ENCODE measurements around the gene MPHOSPH6.

MPHOSPH6 gene

DNA sequence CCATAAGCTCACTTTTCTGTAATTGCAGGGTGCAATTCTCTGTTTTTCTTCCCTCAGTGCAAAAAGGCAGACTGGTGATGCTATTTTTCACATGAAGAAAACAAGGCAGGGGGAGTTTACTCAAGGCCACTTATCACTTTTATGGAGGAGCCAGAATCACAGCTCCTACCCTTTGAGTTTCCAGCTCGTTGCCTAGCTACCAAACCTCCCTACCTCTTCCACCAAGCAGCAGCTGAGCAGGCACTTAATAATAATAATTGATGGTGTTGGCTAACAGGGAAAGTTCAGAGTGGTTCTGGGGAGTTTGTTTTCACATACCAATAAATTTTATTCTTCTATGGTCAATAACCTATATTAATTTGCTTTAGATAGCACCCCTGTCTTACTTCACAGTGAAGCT lies 31.9 kb upstream of the MPHOSPH6 start:
- Histone ChIP-seq H3K36me3 (ENCODE audit: control insufficient read depth in 1 of 2, insufficient read depth in 2 of 2, low read length in 2 of 2) (no peaks in the 10 kb centered on the region), H3K4me2 (ENCODE audit: low read length) (no peak overlapping the region), H3K23ac (ENCODE audit: low read length) (no peak overlapping the region), H2AK5ac (ENCODE audit: low read length) (no peak overlapping the region), H3K4me3 (ENCODE audit: low read depth, low read length) (no peak overlapping the region), H3K4ac (ENCODE audit: low read depth, low read length) (no peak overlapping the region), H4K8ac (ENCODE audit: low read depth, low read length) (no peak overlapping the region), H3K4me1 (ENCODE audit: control insufficient read depth in 1 of 2, insufficient read depth in 2 of 2, low read length in 2 of 2) (no peaks in the 10 kb centered on the region), H3K18ac (ENCODE audit: low read length) (no peak overlapping the region), H2BK5ac (ENCODE audit: low read depth, low read length, poor library complexity) (no peak overlapping the region), H3K9me3 (ENCODE audit: insufficient read depth, low read depth, low read length) (no peaks in the 10 kb centered on the region), H3K9ac (ENCODE audit: low read length) (no peak overlapping the region), H3K79me1 (ENCODE audit: low read length) (no peaks in the 10 kb centered on the region), H3K79me2 (ENCODE audit: control insufficient read depth, insufficient read depth, low read length, poor library complexity) (no peaks in the 10 kb centered on the region), H4K91ac (ENCODE audit: low read depth, low read length) (no peak overlapping the region), H2AFZ (ENCODE audit: insufficient read depth, low read length, poor library complexity) (no peak overlapping the region), H2BK12ac (ENCODE audit: low read length) (no peak overlapping the region), H2BK120ac (ENCODE audit: insufficient read depth, low read length, poor library complexity) (no peak overlapping the region), H3K27ac (ENCODE audit: low read depth, low read length) (no peak overlapping the region), H3K27me3 (ENCODE audit: insufficient read depth, low read length) (no peaks in the 10 kb centered on the region), H3K14ac (ENCODE audit: low read length) (no peak overlapping the region), H4K12ac (ENCODE audit: low read depth, low read length) (no peak overlapping the region)
- no CpG with 5 or more reads among the region's 1 CpG for WGBS (ENCODE audit: extremely low coverage, insufficient coverage, insufficient read length)
- DNase-seq = no peak

DNA sequence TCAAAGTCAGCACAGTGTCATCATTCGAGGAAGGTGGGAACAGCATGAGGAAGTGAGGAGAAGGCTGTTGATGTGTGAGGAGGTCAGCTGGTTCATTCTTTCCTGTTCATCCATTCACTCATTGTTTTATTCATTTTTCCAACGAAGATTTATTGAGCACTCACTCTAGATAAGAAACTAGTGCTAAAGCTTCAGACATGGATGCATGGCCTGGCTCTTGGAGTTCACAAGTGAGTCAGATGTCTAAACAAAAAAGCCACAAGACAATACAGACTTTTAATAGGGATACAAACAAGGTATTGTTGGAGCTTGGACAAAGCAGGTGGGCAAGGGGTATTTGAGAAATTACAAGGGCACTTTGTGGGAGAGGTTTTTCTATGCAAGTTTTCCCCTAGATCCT lies 31.3 kb upstream of the MPHOSPH6 start:
- no peak overlapping the region for H3K4me3 ChIP-seq (ENCODE audit: low read depth, low read length)
- no peak overlapping the region for H2BK5ac ChIP-seq (ENCODE audit: low read depth, low read length, poor library complexity)
- WGBS (ENCODE audit: extremely low coverage, insufficient coverage, insufficient read length) = no CpG with 5 or more reads among the region's 2 CpGs
- H2AK5ac ChIP-seq (ENCODE audit: low read length) = no peak overlapping the region
- no peak overlapping the region for H3K9ac ChIP-seq (ENCODE audit: low read length)
- H3K4ac ChIP-seq (ENCODE audit: low read depth, low read length) = no peak overlapping the region
- no peak overlapping the region for H3K14ac ChIP-seq (ENCODE audit: low read length)
- H3K27me3 ChIP-seq (ENCODE audit: insufficient read depth, low read length) = no peaks in the 10 kb centered on the region
- H3K18ac ChIP-seq (ENCODE audit: low read length) = no peak overlapping the region
- H3K4me1 ChIP-seq (ENCODE audit: control insufficient read depth in 1 of 2, insufficient read depth in 2 of 2, low read length in 2 of 2) = no peaks in the 10 kb centered on the region
- no peaks in the 10 kb centered on the region for H3K79me1 ChIP-seq (ENCODE audit: low read length)
- H4K91ac ChIP-seq (ENCODE audit: low read depth, low read length) = no peak overlapping the region
- H3K79me2 ChIP-seq (ENCODE audit: control insufficient read depth, insufficient read depth, low read length, poor library complexity) = no peaks in the 10 kb centered on the region
- no peak overlapping the region for H2BK120ac ChIP-seq (ENCODE audit: insufficient read depth, low read length, poor library complexity)
- no peak overlapping the region for H2AFZ ChIP-seq (ENCODE audit: insufficient read depth, low read length, poor library complexity)
- H3K23ac ChIP-seq (ENCODE audit: low read length) = no peak overlapping the region
- H3K27ac ChIP-seq (ENCODE audit: low read depth, low read length) = no peak overlapping the region
- no peak overlapping the region for H2BK12ac ChIP-seq (ENCODE audit: low read length)
- no peak overlapping the region for H4K12ac ChIP-seq (ENCODE audit: low read depth, low read length)
- H3K9me3 ChIP-seq (ENCODE audit: insufficient read depth, low read depth, low read length) = no peaks in the 10 kb centered on the region
- H3K4me2 ChIP-seq (ENCODE audit: low read length) = no peak overlapping the region
- no peaks in the 10 kb centered on the region for H3K36me3 ChIP-seq (ENCODE audit: control insufficient read depth in 1 of 2, insufficient read depth in 2 of 2, low read length in 2 of 2)
- no peak for DNase-seq
- H4K8ac ChIP-seq (ENCODE audit: low read depth, low read length) = no peak overlapping the region

- Histone ChIP-seq H3K79me2 (ENCODE audit: control insufficient read depth, insufficient read depth, low read length, poor library complexity) (no peaks in the 10 kb centered on the region), H4K91ac (ENCODE audit: low read depth, low read length) (no peak overlapping the region), H4K8ac (ENCODE audit: low read depth, low read length) (no peak overlapping the region), H4K12ac (ENCODE audit: low read depth, low read length) (no peak overlapping the region), H2AK5ac (ENCODE audit: low read length) (no peak overlapping the region), H3K18ac (ENCODE audit: low read length) (no peak overlapping the region), H2BK12ac (ENCODE audit: low read length) (no peak overlapping the region), H3K36me3 (ENCODE audit: control insufficient read depth in 1 of 2, insufficient read depth in 2 of 2, low read length in 2 of 2) (no peaks in the 10 kb centered on the region), H3K4ac (ENCODE audit: low read depth, low read length) (no peak overlapping the region), H3K79me1 (ENCODE audit: low read length) (no peaks in the 10 kb centered on the region), H3K9ac (ENCODE audit: low read length) (no peak overlapping the region), H3K14ac (ENCODE audit: low read length) (no peak overlapping the region), H2AFZ (ENCODE audit: insufficient read depth, low read length, poor library complexity) (no peak overlapping the region), H3K27ac (ENCODE audit: low read depth, low read length) (no peak overlapping the region), H3K4me1 (ENCODE audit: control insufficient read depth in 1 of 2, insufficient read depth in 2 of 2, low read length in 2 of 2) (no peaks in the 10 kb centered on the region), H2BK120ac (ENCODE audit: insufficient read depth, low read length, poor library complexity) (no peak overlapping the region), H3K27me3 (ENCODE audit: insufficient read depth, low read length) (no peaks in the 10 kb centered on the region), H2BK5ac (ENCODE audit: low read depth, low read length, poor library complexity) (no peak overlapping the region), H3K23ac (ENCODE audit: low read length) (no peak overlapping the region), H3K9me3 (ENCODE audit: insufficient read depth, low read depth, low read length) (no peaks in the 10 kb centered on the region), H3K4me2 (ENCODE audit: low read length) (no peak overlapping the region), H3K4me3 (ENCODE audit: low read depth, low read length) (no peak overlapping the region)
- WGBS (ENCODE audit: extremely low coverage, insufficient coverage, insufficient read length) = no CpG with 5 or more reads among the region's 1 CpG
- no peak for DNase-seq
Measured at GRCh38 chr16:82199209-82199608, 29.2 kb upstream of the MPHOSPH6 start.

GRCh38 chr16:82197540-82198240 lies 27.7 kb upstream of the MPHOSPH6 start:
- no peak overlapping the region for H4K8ac ChIP-seq (ENCODE audit: low read depth, low read length)
- no peak overlapping the region for H3K18ac ChIP-seq (ENCODE audit: low read length)
- no peaks in the 10 kb centered on the region for H3K9me3 ChIP-seq (ENCODE audit: insufficient read depth, low read depth, low read length)
- H3K4ac ChIP-seq (ENCODE audit: low read depth, low read length) = no peak overlapping the region
- no peaks in the 10 kb centered on the region for H3K27me3 ChIP-seq (ENCODE audit: insufficient read depth, low read length)
- no peaks in the 10 kb centered on the region for H3K79me2 ChIP-seq (ENCODE audit: control insufficient read depth, insufficient read depth, low read length, poor library complexity)
- no peak for DNase-seq
- no peak overlapping the region for H3K4me3 ChIP-seq (ENCODE audit: low read depth, low read length)
- WGBS (ENCODE audit: extremely low coverage, insufficient coverage, insufficient read length) = no CpG with 5 or more reads among the region's 7 CpGs
- no peak overlapping the region for H2BK5ac ChIP-seq (ENCODE audit: low read depth, low read length, poor library complexity)
- no peak overlapping the region for H4K12ac ChIP-seq (ENCODE audit: low read depth, low read length)
- no peaks in the 10 kb centered on the region for H3K79me1 ChIP-seq (ENCODE audit: low read length)
- no peaks in the 10 kb centered on the region for H3K36me3 ChIP-seq (ENCODE audit: control insufficient read depth in 1 of 2, insufficient read depth in 2 of 2, low read length in 2 of 2)
- no peak overlapping the region for H3K4me2 ChIP-seq (ENCODE audit: low read length)
- H3K4me1 ChIP-seq (ENCODE audit: control insufficient read depth in 1 of 2, insufficient read depth in 2 of 2, low read length in 2 of 2) = no peaks in the 10 kb centered on the region
- no peak overlapping the region for H2BK12ac ChIP-seq (ENCODE audit: low read length)
- H4K91ac ChIP-seq (ENCODE audit: low read depth, low read length) = no peak overlapping the region
- H3K9ac ChIP-seq (ENCODE audit: low read length) = no peak overlapping the region
- no peak overlapping the region for H3K23ac ChIP-seq (ENCODE audit: low read length)
- no peak overlapping the region for H2AK5ac ChIP-seq (ENCODE audit: low read length)
- H3K27ac ChIP-seq (ENCODE audit: low read depth, low read length) = no peak overlapping the region
- H3K14ac ChIP-seq (ENCODE audit: low read length) = no peak overlapping the region
- no peak overlapping the region for H2BK120ac ChIP-seq (ENCODE audit: insufficient read depth, low read length, poor library complexity)
- H2AFZ ChIP-seq (ENCODE audit: insufficient read depth, low read length, poor library complexity) = no peak overlapping the region

Measured in trophoblast cell (in vitro differentiated cells and primary cell).